ENCODE data around the gene ASRGL1.

DNA sequence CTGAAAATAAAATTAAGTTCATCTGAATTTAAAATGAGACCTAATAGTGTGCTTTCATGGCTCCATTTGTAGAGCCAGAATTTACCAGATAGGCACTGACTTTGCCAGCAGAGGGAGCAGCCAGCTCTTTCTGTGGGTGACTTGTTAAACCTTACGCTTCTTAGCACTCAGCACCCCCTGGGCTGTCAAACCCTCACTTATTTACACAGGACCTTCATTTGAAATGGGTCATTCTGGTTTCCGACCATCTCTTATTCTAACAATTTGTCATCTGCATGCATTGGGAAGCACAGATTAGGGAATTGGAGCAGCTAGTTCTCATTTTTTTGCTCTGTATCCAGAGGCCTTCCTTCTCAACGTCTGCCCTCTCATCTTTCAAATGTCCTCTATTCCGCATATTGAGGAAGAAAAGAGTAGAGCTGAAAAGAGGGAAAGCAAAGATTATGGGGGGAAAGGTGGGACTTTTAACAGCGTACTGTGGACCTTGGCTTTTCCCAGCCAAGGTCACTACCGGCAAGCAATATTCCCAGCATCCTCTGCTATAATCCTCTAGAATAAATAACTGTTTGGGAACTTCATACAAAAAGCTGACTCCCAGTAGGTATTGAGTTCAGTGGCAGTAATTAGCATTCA is 3.1 kb downstream of the ASRGL1 start:
- TF ChIP-seq, protein P1, sequence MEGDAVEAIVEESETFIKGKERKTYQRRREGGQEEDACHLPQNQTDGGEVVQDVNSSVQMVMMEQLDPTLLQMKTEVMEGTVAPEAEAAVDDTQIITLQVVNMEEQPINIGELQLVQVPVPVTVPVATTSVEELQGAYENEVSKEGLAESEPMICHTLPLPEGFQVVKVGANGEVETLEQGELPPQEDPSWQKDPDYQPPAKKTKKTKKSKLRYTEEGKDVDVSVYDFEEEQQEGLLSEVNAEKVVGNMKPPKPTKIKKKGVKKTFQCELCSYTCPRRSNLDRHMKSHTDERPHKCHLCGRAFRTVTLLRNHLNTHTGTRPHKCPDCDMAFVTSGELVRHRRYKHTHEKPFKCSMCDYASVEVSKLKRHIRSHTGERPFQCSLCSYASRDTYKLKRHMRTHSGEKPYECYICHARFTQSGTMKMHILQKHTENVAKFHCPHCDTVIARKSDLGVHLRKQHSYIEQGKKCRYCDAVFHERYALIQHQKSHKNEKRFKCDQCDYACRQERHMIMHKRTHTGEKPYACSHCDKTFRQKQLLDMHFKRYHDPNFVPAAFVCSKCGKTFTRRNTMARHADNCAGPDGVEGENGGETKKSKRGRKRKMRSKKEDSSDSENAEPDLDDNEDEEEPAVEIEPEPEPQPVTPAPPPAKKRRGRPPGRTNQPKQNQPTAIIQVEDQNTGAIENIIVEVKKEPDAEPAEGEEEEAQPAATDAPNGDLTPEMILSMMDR (IDR thresholded peaks at IDR 0.05), result peak in 1 of 3 donors; percentile 30
- TF ChIP-seq POLR2A (IDR thresholded peaks at IDR 0.05), result no peak
